Measurements from ENCODE around the gene ATG9B. TPM values are rescaled to one million over a fixed set of nuclear protein-coding genes. Genes with fewer than 3 reads are reported as not detected.

The ATG9B gene
- total and polyA plus RNA-seq, 2 of the 13 experiments (the other 11 are each of a cell fraction or from before 2014, with no cell fraction given): 0.24 TPM; not detected in 1

- peak; percentile 85 to 95 for TF ChIP-seq HMGXB4 (CRISPR knock-in tag; IDR thresholded peaks at IDR 0.05; ENCODE audit: borderline replicate concordance in 1 of 2, low read depth in 1 of 2)
- no peak for TF ChIP-seq ZNF567 (CRISPR knock-in tag; IDR thresholded peaks at IDR 0.05; ENCODE audit: borderline replicate concordance)
- TF ChIP-seq TOPORS (CRISPR knock-in tag; IDR thresholded peaks at IDR 0.05): no peak
- no peak for TF ChIP-seq ARID2 (CRISPR knock-in tag; IDR thresholded peaks at IDR 0.05; ENCODE audit: borderline replicate concordance)
- no peak for TF ChIP-seq CCAR2 (optimal IDR thresholded peaks at IDR 0.05; ENCODE audit: low read depth, low read length)
- no peak for TF ChIP-seq ZNF543 (CRISPR knock-in tag; IDR thresholded peaks at IDR 0.05)
- TF ChIP-seq KMT2B (CRISPR knock-in tag; IDR thresholded peaks at IDR 0.05): no peak
- TF ChIP-seq HNF1B (CRISPR knock-in tag; IDR thresholded peaks at IDR 0.05): peak; percentile 60
- 0 out of 2 replicates have a peak, but pooled peaks have one; percentile 48 for TF ChIP-seq POGK (CRISPR knock-in tag; conservative IDR thresholded peaks at IDR 0.05)
- TF ChIP-seq ZNF496 (CRISPR knock-in tag; IDR thresholded peaks at IDR 0.05; ENCODE audit: insufficient replicate concordance): no peak
- no peak for TF ChIP-seq ELF4 (CRISPR knock-in tag; IDR thresholded peaks at IDR 0.05; ENCODE audit: borderline replicate concordance)
- TF ChIP-seq ETS1 (CRISPR knock-in tag; IDR thresholded peaks at IDR 0.05): no peak
- no peak for TF ChIP-seq ZNF513 (CRISPR knock-in tag; conservative IDR thresholded peaks at IDR 0.05)
- TF ChIP-seq ZBTB38 (CRISPR knock-in tag; IDR thresholded peaks at IDR 0.05): peak; percentile 5; the same call in 1 of the 2 replicates
- no peak for TF ChIP-seq IKZF1 (IDR thresholded peaks at IDR 0.05)
- TF ChIP-seq ZBED4 (CRISPR knock-in tag; IDR thresholded peaks at IDR 0.05; ENCODE audit: borderline replicate concordance): no peak
- no peak for TF ChIP-seq NFATC3 (CRISPR knock-in tag; IDR thresholded peaks at IDR 0.05)
Observed at GRCh38 chr7:151017953-151018420, 6.3 kb downstream of the ATG9B start (continued).
